GM23248 (cell line): ENCODE data around the gene TRIP4. TPM values are rescaled to one million over a fixed set of nuclear protein-coding genes. Genes with fewer than 3 reads are reported as not detected.

Source experiments
- DNase-seq: peaks from one replicate; pipeline ENCODE4 v3.0.0-alpha.2; 2015
- H2AFZ ChIP-seq: fragments of 200-600 bp; sonication (generic); 2 replicates; pipeline ENCODE4 v1.6.1; 2016; ENCODE audit warnings: antibody characterized with exemption
- H3F3A ChIP-seq: fragments of 200-600 bp; sonication (generic); 2 replicates; pipeline ENCODE4 v1.6.1; 2016; ENCODE audit warnings: mild to moderate bottlenecking, antibody characterized with exemption, mixed run types; ENCODE audit not compliant: insufficient read depth
- H3K27ac ChIP-seq: fragments of 200-600 bp; sonication (generic); 2 replicates; pipeline ENCODE4 v1.5.1; 2016; ENCODE audit warnings: mild to moderate bottlenecking
- H3K27me3 ChIP-seq: fragments of 200-600 bp; sonication (generic); replicated peaks from 2 replicates; pipeline ENCODE4 v1.6.1; 2016; ENCODE audit warnings: mild to moderate bottlenecking; ENCODE audit not compliant: insufficient read depth
- H3K36me3 ChIP-seq: fragments of 200-600 bp; sonication (generic); 2 replicates; pipeline ENCODE4 v1.6.1; 2016; ENCODE audit warnings: low read depth, mild to moderate bottlenecking
- H3K4me1 ChIP-seq: fragments of 200-600 bp; sonication (generic); 2 replicates; pipeline ENCODE4 v1.6.1; 2016; ENCODE audit warnings: mild to moderate bottlenecking; ENCODE audit not compliant: insufficient read depth
- H3K4me2 ChIP-seq: fragments of 200-600 bp; sonication (generic); one replicate; pipeline ENCODE4 v1.6.1; 2016; ENCODE audit warnings: mild to moderate bottlenecking; ENCODE audit not compliant: unreplicated experiment
- H3K4me3 ChIP-seq: fragments of 200-600 bp; sonication (generic); 2 replicates; pipeline ENCODE4 v1.5.1; 2016; ENCODE audit warnings: mild to moderate bottlenecking
- H3K79me2 ChIP-seq: fragments of 200-600 bp; sonication (generic); 2 replicates; pipeline ENCODE4 v1.6.1; 2016; ENCODE audit warnings: mild to moderate bottlenecking; ENCODE audit not compliant: insufficient read depth
- H3K9ac ChIP-seq: fragments of 200-600 bp; sonication (generic); 2 replicates; pipeline ENCODE4 v1.6.1; 2016; ENCODE audit warnings: mild to moderate bottlenecking
- H3K9me2 ChIP-seq: fragments of 200-600 bp; sonication (generic); 2 replicates; pipeline ENCODE4 v1.6.1; 2016; ENCODE audit warnings: mixed run types, mild to moderate bottlenecking, moderate library complexity; ENCODE audit not compliant: insufficient read depth
- H3K9me3 ChIP-seq: fragments of 200-600 bp; sonication (generic); one replicate; pipeline ENCODE4 v1.6.1; 2017; ENCODE audit warnings: low read depth
- H4K20me1 ChIP-seq: fragments of 200-600 bp; sonication (generic); 2 replicates; pipeline ENCODE4 v1.6.0; 2016; ENCODE audit not compliant: insufficient read depth
- EZH2 ChIP-seq: fragments of 200-600 bp; sonication (generic); IDR thresholded peaks from 2 replicates; pipeline ENCODE4 v1.6.1; 2018; ENCODE audit warnings: antibody characterized with exemption, mild to moderate bottlenecking; ENCODE audit not compliant: insufficient read depth, poor library complexity, severe bottlenecking
- EZH2phosphoT487 ChIP-seq: fragments of 200-600 bp; sonication (generic); IDR thresholded peaks from 2 replicates; pipeline ENCODE4 v1.6.1; 2018; ENCODE audit warnings: antibody characterized with exemption, moderate library complexity, mild to moderate bottlenecking, low read depth; ENCODE audit not compliant: insufficient read depth
- WGBS, 2 experiments: methylation state at CpG; one replicate each; pipeline ENCODE4 v1.1.6; 2015 to 2017; ENCODE audit warnings: low lambda C conversion rate in 2 of 2, low coverage in 1 of 2; ENCODE audit errors: missing lambda C conversion rate in 2 of 2; 5-methylcytosine and 5-hydroxymethylcytosine counted together
- in situ Hi-C: fragments of 300-500 bp; cut with MboI; formaldehyde crosslinking; loops from 2 replicates; pipeline ENCODE4 v1.15.0; 2020
- polyA plus RNA-seq: library from polyadenylated mRNA; unstranded; fragments of >200 nt; fragmentation: Nextera tagmentation; extraction: Ambion mirVana; gene quantifications from 2 replicates; pipeline ENCODE4 v1.2.1, GENCODE V29; 2016
- small RNA-seq: library from RNA; depleted of rRNA; stranded (forward); fragments of <200 nt; gene quantifications from one replicate; pipeline ENCODE3, GENCODE V24; 2014; ENCODE audit warnings: low read depth, low replicate concordance
- total RNA-seq: library from RNA; depleted of rRNA; stranded (reverse); fragments of >200 nt; shearing (Covaris generic); gene quantifications from 2 replicates; pipeline ENCODE4 v1.2.3, GENCODE V29; 2014; rRNA removed

TRIP4 gene
- total and polyA plus RNA-seq, 2 experiments from 2014 or later = 6.9 to 32.9 TPM

DNA sequence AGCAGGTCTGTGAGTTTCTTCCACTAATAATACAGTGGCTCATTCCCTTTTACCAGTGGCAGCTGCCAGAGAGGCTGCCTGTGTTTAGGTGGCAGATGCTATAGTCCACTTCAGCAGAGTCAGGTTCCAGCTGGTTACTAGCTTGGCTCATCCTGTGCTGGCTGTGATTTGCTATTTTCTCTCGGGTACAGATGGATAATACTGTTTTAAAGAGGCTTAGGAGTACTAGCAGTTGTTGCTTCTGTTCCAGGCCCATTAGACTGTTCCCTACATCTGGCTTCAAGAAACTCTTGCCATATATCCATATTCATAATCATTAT is 113.7 kb downstream of the TRIP4 start:
- no peaks in the 10 kb centered on the region for H3K9me2 ChIP-seq
- H3K9me3 ChIP-seq = no peaks in the 10 kb centered on the region
- H3K27me3 ChIP-seq = no peaks in the 10 kb centered on the region
- H3K4me2 ChIP-seq = no peak overlapping the region
- no peak for TF ChIP-seq EZH2
- no peak for TF ChIP-seq EZH2phosphoT487
- no peak overlapping the region for H3K27ac ChIP-seq
- H4K20me1 ChIP-seq = no peaks in the 10 kb centered on the region
- H2AFZ ChIP-seq = no peak overlapping the region
- in situ Hi-C loops = no loop called here
- H3K36me3 ChIP-seq = 0 out of 2 replicates have a peak, but pooled peaks cover 4% of the 10 kb centered on the region
- peaks cover 96% of the 10 kb centered on the region for H3K79me2 ChIP-seq
- peaks cover 31% of the 10 kb centered on the region for H3K4me1 ChIP-seq
- no peak for DNase-seq
- peaks cover 28% of the 10 kb centered on the region for H3F3A ChIP-seq
- 10 to 13% methylated on average over 1 of the region's 1 CpG for WGBS, 2 experiments
- no peak overlapping the region for H3K9ac ChIP-seq
- no peak overlapping the region for H3K4me3 ChIP-seq

DNA sequence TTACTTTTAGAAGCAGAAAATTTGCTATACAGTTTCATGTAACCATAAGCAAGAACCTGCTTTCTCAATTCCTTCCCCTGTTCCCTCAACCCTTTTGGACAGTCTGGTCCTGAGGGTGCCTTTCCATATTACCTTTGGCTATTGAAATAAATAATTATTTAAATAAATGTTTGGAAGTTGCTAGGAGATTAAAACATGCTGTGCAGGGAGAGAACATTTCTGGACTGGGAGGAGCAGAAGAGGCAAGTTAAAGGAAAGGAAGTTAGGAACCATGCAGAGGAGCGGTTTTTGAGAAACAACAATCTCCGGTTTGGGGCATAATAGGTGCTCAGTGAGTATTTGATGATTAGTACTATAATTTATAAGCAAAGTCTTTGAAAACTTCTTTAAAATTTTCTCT is 114.5 kb downstream of the TRIP4 start:
- H3K4me2 ChIP-seq = peak overlapping the region; percentile 51
- H3K4me1 ChIP-seq = peaks cover 30% of the 10 kb centered on the region
- H3K27me3 ChIP-seq = no peaks in the 10 kb centered on the region
- DNase-seq = no peak
- no peak overlapping the region for H2AFZ ChIP-seq
- no peaks in the 10 kb centered on the region for H3K9me2 ChIP-seq
- WGBS, 2 experiments = 45 to 49% methylated on average over 2 of the region's 2 CpGs
- H3K27ac ChIP-seq = peak overlapping the region; percentile 68
- TF ChIP-seq EZH2phosphoT487 = no peak
- TF ChIP-seq EZH2 = no peak
- H3F3A ChIP-seq = peaks cover 34% of the 10 kb centered on the region
- H4K20me1 ChIP-seq = no peaks in the 10 kb centered on the region
- H3K9ac ChIP-seq = no peak overlapping the region
- no peak overlapping the region for H3K4me3 ChIP-seq
- H3K9me3 ChIP-seq = no peaks in the 10 kb centered on the region
- 0 out of 2 replicates have a peak, but pooled peaks cover 4% of the 10 kb centered on the region for H3K36me3 ChIP-seq
- peaks cover 89% of the 10 kb centered on the region for H3K79me2 ChIP-seq
- in situ Hi-C loops = no loop called here

DNA sequence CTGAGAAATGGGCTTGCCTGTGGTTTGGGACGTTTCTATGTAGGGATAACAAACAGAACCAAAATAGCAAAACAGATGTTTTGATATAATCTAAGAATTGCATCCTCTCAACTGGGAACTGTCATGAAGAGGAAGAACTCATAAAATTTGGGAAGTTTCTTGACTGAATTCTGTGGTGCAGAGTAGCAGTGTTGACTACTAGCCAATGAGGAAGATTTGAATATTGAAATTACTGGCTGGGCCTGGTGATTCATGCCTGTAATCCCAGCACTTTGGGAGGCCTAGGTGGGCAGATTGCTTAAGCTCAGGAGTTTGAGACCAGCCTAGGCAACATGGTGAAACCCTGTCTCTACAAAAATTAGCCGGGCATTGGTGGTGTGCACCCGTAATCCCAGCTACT is 114.9 kb downstream of the TRIP4 start:
- peak overlapping the region; percentile 58 for H3K9ac ChIP-seq
- H3K4me2 ChIP-seq = peak overlapping the region; percentile 51
- 0 out of 2 replicates have a peak, but pooled peaks cover 4% of the 10 kb centered on the region for H3K36me3 ChIP-seq
- DNase-seq = peak; percentile 47
- H3K4me3 ChIP-seq = no peak overlapping the region
- no peaks in the 10 kb centered on the region for H4K20me1 ChIP-seq
- H3K4me1 ChIP-seq = peaks cover 33% of the 10 kb centered on the region
- peaks cover 38% of the 10 kb centered on the region for H3F3A ChIP-seq
- TF ChIP-seq EZH2phosphoT487 (no peak), EZH2 (no peak)
- WGBS, 2 experiments = 58% methylated on average over 3 of the region's 3 CpGs
- H3K27me3 ChIP-seq = no peaks in the 10 kb centered on the region
- H2AFZ ChIP-seq = no peak overlapping the region
- H3K27ac ChIP-seq = peak overlapping the region; percentile 68
- peaks cover 85% of the 10 kb centered on the region for H3K79me2 ChIP-seq
- H3K9me2 ChIP-seq = no peaks in the 10 kb centered on the region
- H3K9me3 ChIP-seq = no peaks in the 10 kb centered on the region
- in situ Hi-C loops = no loop called here

DNA sequence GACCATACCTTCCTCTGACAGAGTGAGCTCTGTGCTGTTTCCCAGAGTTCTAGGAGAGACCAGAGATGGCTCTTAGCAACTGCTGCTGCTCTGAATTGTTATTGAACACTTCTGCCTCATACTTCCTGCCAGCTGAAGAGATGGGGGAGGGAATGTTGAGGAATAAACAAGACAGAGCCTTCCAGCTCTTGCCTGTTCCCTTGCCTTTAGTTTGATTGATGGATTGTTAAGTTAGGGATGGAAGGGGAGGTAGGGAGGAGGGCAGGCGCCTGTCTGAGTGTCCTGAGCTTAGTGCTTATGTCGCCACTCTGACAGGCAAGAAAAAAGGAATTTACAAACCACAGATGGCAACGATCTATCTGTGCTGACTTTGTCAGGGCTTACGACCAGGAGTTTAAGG is 115.6 kb downstream of the TRIP4 start:
- Histone ChIP-seq H3K79me2 (peaks cover 84% of the 10 kb centered on the region), H3K9me2 (no peaks in the 10 kb centered on the region), H3K9ac (peak overlapping the region; percentile 58), H3K4me1 (peaks cover 40% of the 10 kb centered on the region), H3K36me3 (0 out of 2 replicates have a peak, but pooled peaks cover 4% of the 10 kb centered on the region), H3K4me2 (peak overlapping the region; percentile 51), H4K20me1 (no peaks in the 10 kb centered on the region), H3K27ac (peak overlapping the region; percentile 68), H2AFZ (peak overlapping the region; percentile 39; the same call in 1 of the 2 replicates), H3F3A (peaks cover 45% of the 10 kb centered on the region), H3K9me3 (no peaks in the 10 kb centered on the region), H3K4me3 (no peak overlapping the region), H3K27me3 (no peaks in the 10 kb centered on the region)
- in situ Hi-C loops = no loop called here
- DNase-seq = peak; percentile 59
- 38 to 42% methylated on average over 4 of the region's 4 CpGs for WGBS, 2 experiments
- TF ChIP-seq EZH2 (no peak), EZH2phosphoT487 (no peak)

DNA sequence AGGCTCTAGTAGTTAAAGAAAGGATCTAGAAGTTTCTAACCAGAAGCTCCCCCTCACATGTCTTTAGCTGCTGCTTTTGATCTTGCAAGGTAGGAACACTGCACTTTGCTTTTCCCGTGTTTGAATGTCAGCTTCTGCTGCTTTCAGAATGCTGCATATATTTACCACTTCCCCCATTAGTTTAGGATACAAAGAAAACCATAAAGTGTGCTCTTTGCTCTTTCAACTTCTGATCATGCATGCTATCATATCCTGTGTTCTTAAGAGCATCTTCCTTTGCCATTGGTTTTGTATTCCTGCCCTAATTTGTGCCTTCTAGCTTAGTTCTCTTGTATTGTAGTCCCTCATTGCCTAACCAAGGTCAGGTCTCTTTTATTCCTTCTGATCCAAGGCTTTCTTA is 116.0 kb downstream of the TRIP4 start:
- in situ Hi-C loops = no loop called here
- H4K20me1 ChIP-seq = no peaks in the 10 kb centered on the region

More for the DNA sequence above, 116.0 kb downstream of the TRIP4 start:
- peak overlapping the region; percentile 39; the same call in 1 of the 2 replicates for H2AFZ ChIP-seq
- peaks cover 46% of the 10 kb centered on the region for H3F3A ChIP-seq
- H3K9me2 ChIP-seq = no peaks in the 10 kb centered on the region
- H3K27ac ChIP-seq = peak overlapping the region; percentile 68
- H3K9me3 ChIP-seq = no peaks in the 10 kb centered on the region
- H3K27me3 ChIP-seq = no peaks in the 10 kb centered on the region
- H3K9ac ChIP-seq = peak overlapping the region; percentile 58
- TF ChIP-seq EZH2phosphoT487 (no peak), EZH2 (no peak)
- no peak overlapping the region for H3K4me3 ChIP-seq
- DNase-seq = no peak
- H3K36me3 ChIP-seq = 0 out of 2 replicates have a peak, but pooled peaks cover 4% of the 10 kb centered on the region
- 53 to 58% methylated on average over 1 of the region's 1 CpG for WGBS, 2 experiments
- H3K79me2 ChIP-seq = peaks cover 84% of the 10 kb centered on the region
- peak overlapping the region; percentile 51 for H3K4me2 ChIP-seq
- peaks cover 41% of the 10 kb centered on the region for H3K4me1 ChIP-seq

Small RNAs within 50 kb of the gene (small RNA-seq; reads per million reads assigned to genes)
- gene RF00019 = not detected
- not detected for gene RF00554

Other genes starting within 250 kb of the TRIP4 start
- gene SNX22, start 236.1 kb upstream of the TRIP4 start, total RNA-seq = not detected in 2 replicates
- 0.66 and 0.94 TPM in 2 replicates for gene SNX22, start 236.1 kb upstream of the TRIP4 start, polyA plus RNA-seq
- 994 and 1,188 TPM in 2 replicates for gene PPIB, start 224.8 kb upstream of the TRIP4 start, total RNA-seq
- gene PPIB, start 224.8 kb upstream of the TRIP4 start, polyA plus RNA-seq = 1,748 and 1,763 TPM in 2 replicates
- 14.3 and 17.1 TPM in 2 replicates for gene CSNK1G1, start 31.7 kb upstream of the TRIP4 start, total RNA-seq
- 14.8 and 17.2 TPM in 2 replicates for gene CSNK1G1, start 31.7 kb upstream of the TRIP4 start, polyA plus RNA-seq
- 16.0 and 21.2 TPM in 2 replicates for gene PCLAF, start 6.4 kb upstream of the TRIP4 start, total RNA-seq
- gene PCLAF, start 6.4 kb upstream of the TRIP4 start, polyA plus RNA-seq = 43.2 and 44.5 TPM in 2 replicates
- 11.3 and 11.9 TPM in 2 replicates for gene ZNF609, start 72.7 kb downstream of the TRIP4 start, total RNA-seq
- 3.8 and 6.3 TPM in 2 replicates for gene ZNF609, start 72.7 kb downstream of the TRIP4 start, polyA plus RNA-seq